GM23338 (cell line): ENCODE data around the gene R3HDM2.

Experiments used
- CREB1 ChIP-seq: fragments of 250-450 bp; sonication (Bioruptor Pico); IDR thresholded peaks from 2 replicates; pipeline ENCODE4 v1.5.0; 2020; ENCODE audit warnings: low read depth, mild to moderate bottlenecking, moderate library complexity
- ETS1 ChIP-seq: IDR thresholded peaks from 2 replicates; pipeline ENCODE4 v1.6.1; 2016; ENCODE audit warnings: antibody characterized with exemption
- EZH2 ChIP-seq: fragments of 200-600 bp; sonication (generic); IDR thresholded peaks from one replicate; pipeline ENCODE4 v1.8.0; 2017; ENCODE audit warnings: antibody characterized with exemption, mild to moderate bottlenecking, low read depth; ENCODE audit not compliant: unreplicated experiment
- EZH2phosphoT487 ChIP-seq: fragments of 200-600 bp; sonication (generic); IDR thresholded peaks from one replicate; pipeline ENCODE4 v1.8.1; 2018; ENCODE audit warnings: antibody characterized with exemption; ENCODE audit not compliant: unreplicated experiment
- JUNB ChIP-seq: IDR thresholded peaks from one replicate; pipeline ENCODE4 v1.6.1; 2016; ENCODE audit warnings: antibody characterized with exemption; ENCODE audit not compliant: unreplicated experiment
- NANOG ChIP-seq: IDR thresholded peaks from 2 replicates; pipeline ENCODE4 v1.6.1; 2016; ENCODE audit warnings: antibody characterized with exemption, borderline replicate concordance
- POLR2AphosphoS5 ChIP-seq: IDR thresholded peaks from 2 replicates; pipeline ENCODE4 v1.6.1; 2016; ENCODE audit warnings: antibody characterized with exemption, low read depth
- REST ChIP-seq: IDR thresholded peaks from one replicate; pipeline ENCODE4 v1.6.1; 2018; ENCODE audit warnings: antibody characterized with exemption; ENCODE audit not compliant: unreplicated experiment
- STAT1 ChIP-seq: IDR thresholded peaks from one replicate; pipeline ENCODE4 v1.6.1; 2016; ENCODE audit warnings: antibody characterized with exemption; ENCODE audit not compliant: unreplicated experiment
- ZNF114 ChIP-seq: fragments of 250-450 bp; sonication (Bioruptor Pico); IDR thresholded peaks from 2 replicates; pipeline ENCODE4 v1.5.0; 2020; ENCODE audit warnings: mild to moderate bottlenecking, moderate library complexity
- ZNF331 ChIP-seq: fragments of 250-450 bp; sonication (Bioruptor Pico); IDR thresholded peaks from 2 replicates; pipeline ENCODE4 v1.5.0; 2020; ENCODE audit warnings: low read depth, mild to moderate bottlenecking, moderate library complexity
- ZNF462 ChIP-seq: fragments of 250-450 bp; sonication (Bioruptor Pico); IDR thresholded peaks from 2 replicates; pipeline ENCODE4 v1.5.0; 2020; ENCODE audit warnings: mild to moderate bottlenecking, moderate library complexity
- TF ChIP-seq, protein P1 (sequence below), 2 experiments: fragments of 200-600 bp in 1 of 2; sonication (generic) in 1 of 2; conservative IDR thresholded peaks; 2 replicates each; pipeline versions ENCODE4 v1.5.1 to v1.6.1; 2016 to 2017; ENCODE audit warnings: antibody characterized with exemption in 2 of 2, low read depth in 2 of 2, mild to moderate bottlenecking in 2 of 2, moderate library complexity in 1 of 2

DNA sequence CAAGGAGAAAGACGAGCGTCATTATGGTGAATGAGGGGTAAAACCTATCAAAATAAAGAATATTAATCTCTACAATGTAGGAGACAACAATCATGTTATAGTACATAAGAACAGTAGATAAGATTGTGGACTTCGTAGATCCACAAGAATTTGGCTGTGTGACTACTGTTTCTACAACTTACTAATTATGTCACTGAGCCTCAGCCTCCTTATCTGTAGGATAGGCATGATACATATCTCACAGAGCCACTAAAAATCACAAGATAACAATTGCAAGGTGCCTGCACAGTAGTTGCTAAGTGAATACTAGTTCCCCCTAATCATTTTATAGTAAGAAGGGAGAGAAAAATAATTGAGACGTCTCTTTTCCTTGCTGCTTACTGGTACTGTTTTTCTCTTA, 101.6 kb downstream of the R3HDM2 start:
- no peak for TF ChIP-seq ZNF114 (CRISPR knock-in tag)
- TF ChIP-seq, protein P1, sequence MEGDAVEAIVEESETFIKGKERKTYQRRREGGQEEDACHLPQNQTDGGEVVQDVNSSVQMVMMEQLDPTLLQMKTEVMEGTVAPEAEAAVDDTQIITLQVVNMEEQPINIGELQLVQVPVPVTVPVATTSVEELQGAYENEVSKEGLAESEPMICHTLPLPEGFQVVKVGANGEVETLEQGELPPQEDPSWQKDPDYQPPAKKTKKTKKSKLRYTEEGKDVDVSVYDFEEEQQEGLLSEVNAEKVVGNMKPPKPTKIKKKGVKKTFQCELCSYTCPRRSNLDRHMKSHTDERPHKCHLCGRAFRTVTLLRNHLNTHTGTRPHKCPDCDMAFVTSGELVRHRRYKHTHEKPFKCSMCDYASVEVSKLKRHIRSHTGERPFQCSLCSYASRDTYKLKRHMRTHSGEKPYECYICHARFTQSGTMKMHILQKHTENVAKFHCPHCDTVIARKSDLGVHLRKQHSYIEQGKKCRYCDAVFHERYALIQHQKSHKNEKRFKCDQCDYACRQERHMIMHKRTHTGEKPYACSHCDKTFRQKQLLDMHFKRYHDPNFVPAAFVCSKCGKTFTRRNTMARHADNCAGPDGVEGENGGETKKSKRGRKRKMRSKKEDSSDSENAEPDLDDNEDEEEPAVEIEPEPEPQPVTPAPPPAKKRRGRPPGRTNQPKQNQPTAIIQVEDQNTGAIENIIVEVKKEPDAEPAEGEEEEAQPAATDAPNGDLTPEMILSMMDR (conservative IDR thresholded peaks at IDR 0.05; ENCODE audit: low read depth in 2 of 2): no peak
- TF ChIP-seq JUNB: no peak
- no peak for TF ChIP-seq REST
- no peak for TF ChIP-seq CREB1 (CRISPR knock-in tag)
- TF ChIP-seq EZH2: no peak
- TF ChIP-seq ZNF331 (CRISPR knock-in tag): no peak
- TF ChIP-seq ETS1: no peak
- no peak for TF ChIP-seq EZH2phosphoT487
- TF ChIP-seq POLR2AphosphoS5: no peak
- TF ChIP-seq NANOG: no peak
- no peak for TF ChIP-seq ZNF462 (CRISPR knock-in tag)
- TF ChIP-seq STAT1: no peak
